K562 (cell line): Measurements from ENCODE around the gene SGIP1. TPM values are rescaled to one million over a fixed set of nuclear protein-coding genes. Genes with fewer than 3 reads are reported as not detected.
A peak's percentile ranks its signal among the peaks of the same experiment; 100 is the strongest.
"Not testable (repeated sequence)": the region's sequence is repeated elsewhere in the genome, so short reads cannot be mapped to it uniquely, and the experiment has no call there.

Source experiments
- ATAC-seq: fragments of 200-7000 bp; cut with Tn5 transposase; 3 replicates; pipeline ENCODE4 v1.9.1; 2020; ENCODE audit warnings: moderate library complexity
- BruUV-seq: library from RNA; stranded (reverse); fragments of 400-500 nt; replicated peaks from 2 replicates; lab custom pipeline; 2021; lab: Mats Ljungman, UMichigan
- CTCF ChIA-PET: fragments of 300-600 bp; formaldehyde crosslinking; extraction: SDS; loops from one replicate; lab custom pipeline; 2021; ENCODE audit warnings: low intra/inter-chr PET ratio; lab: Yijun Ruan, JAX
- POLR2A ChIA-PET: fragments of 300-600, 350-650 bp; sonication (Branson Sonifier 250); formaldehyde crosslinking; extraction: SDS; loops from one replicate; lab custom pipeline; 2021; ENCODE audit warnings: antibody characterized with exemption, inconsistent platforms; lab: Yijun Ruan, JAX
- DNase-seq, 4 experiments: peaks; one replicate each; pipeline versions ENCODE4 v3.0.0 to v3.0.0-alpha.2; 2011 to 2018; ENCODE audit warnings: low spot score in 3 of 4, mixed read lengths in 3 of 4; ENCODE audit errors: extremely low read depth in 1 of 4
- FAIRE-seq: peaks from 2 replicates; lab custom pipeline; 2011; peaks lifted over from hg19 to GRCh38; lab: Jason Lieb, UNC
- H2AFZ ChIP-seq: 2 replicates; pipeline ENCODE4 v1.6.0; 2011; ENCODE audit warnings: low read depth, low read length, control low read depth, inconsistent platforms
- H3K27ac ChIP-seq: fragments of 200-600 bp; 3 replicates; pipeline ENCODE4 v1.8.0; 2011; ENCODE audit warnings: low read depth, mild to moderate bottlenecking, control low read depth, inconsistent platforms, low read length, moderate library complexity, mixed read lengths; ENCODE audit errors: extremely low read depth
- H3K27me3 ChIP-seq, 2 experiments: fragments of 300-600 bp in 1 of 2; 2 replicates in 1 of 2; 3 replicates in 1 of 2; pipeline versions ENCODE4 v1.6.0 to v1.8.0; 2011; ENCODE audit warnings: inconsistent platforms in 2 of 2, low read length in 2 of 2, mild to moderate bottlenecking in 1 of 2, mixed read lengths in 1 of 2, moderate library complexity in 1 of 2; ENCODE audit not compliant: control insufficient read depth in 2 of 2, insufficient read depth in 2 of 2
- H3K36me3 ChIP-seq: fragments of 300-600 bp; 3 replicates; pipeline ENCODE4 v1.8.0; 2011; ENCODE audit warnings: mild to moderate bottlenecking, low read length, inconsistent platforms; ENCODE audit not compliant: control insufficient read depth, insufficient read depth
- H3K4me1 ChIP-seq, 2 experiments: fragments of 200-600 bp in 1 of 2; replicated peaks in 1 of 2; 2 replicates in 1 of 2; 3 replicates in 1 of 2; pipeline versions ENCODE4 v1.5.1 to v1.8.0; 2011; ENCODE audit warnings: inconsistent platforms in 2 of 2, low read length in 2 of 2, mild to moderate bottlenecking in 1 of 2, mixed read lengths in 1 of 2, moderate library complexity in 1 of 2; ENCODE audit not compliant: control insufficient read depth in 2 of 2, insufficient read depth in 2 of 2
- H3K4me2 ChIP-seq: 2 replicates; pipeline ENCODE4 v1.6.1; 2011; ENCODE audit warnings: low read length, control low read depth, inconsistent platforms, mixed read lengths; ENCODE audit not compliant: insufficient read depth
- H3K4me3 ChIP-seq: fragments of 200-600 bp; sonication (generic), shearing (Covaris generic); 2 replicates; pipeline ENCODE4 v1.5.1; 2016; ENCODE audit warnings: control low read depth, inconsistent platforms
- H3K79me2 ChIP-seq: fragments of 200-600 bp; 3 replicates; pipeline ENCODE4 v1.8.0; 2011; ENCODE audit warnings: low read length, inconsistent platforms; ENCODE audit not compliant: control insufficient read depth, insufficient read depth
- H3K9ac ChIP-seq, 2 experiments: 2 replicates each; pipeline versions ENCODE4 v1.6.0 to v1.6.1; 2011; ENCODE audit warnings: low read depth in 2 of 2, low read length in 2 of 2, control low read depth in 1 of 2, inconsistent platforms in 1 of 2, mild to moderate bottlenecking in 1 of 2, mixed read lengths in 1 of 2; ENCODE audit not compliant: insufficient read depth in 1 of 2
- H3K9me1 ChIP-seq: one replicate; pipeline ENCODE4 v1.6.0; 2011; ENCODE audit warnings: inconsistent platforms, mild to moderate bottlenecking, low read length, moderate library complexity; ENCODE audit not compliant: control insufficient read depth, insufficient read depth
- H3K9me3 ChIP-seq: replicated peaks from 2 replicates; pipeline ENCODE4 v1.5.1; 2011; ENCODE audit warnings: low read depth, low read length, inconsistent platforms; ENCODE audit not compliant: control insufficient read depth, insufficient read depth
- H4K20me1 ChIP-seq: replicated peaks from 2 replicates; pipeline ENCODE4 v1.6.1; 2011; ENCODE audit warnings: low read length, inconsistent platforms, mixed read lengths; ENCODE audit not compliant: control insufficient read depth, insufficient read depth
- KDM1A ChIP-seq, 2 experiments: fragments of 450-650 bp; IDR thresholded peaks; 2 replicates each; pipeline ENCODE4 v1.6.1; 2016; ENCODE audit warnings: mild to moderate bottlenecking in 2 of 2
- WGBS: fragments of 100-300 bp; shearing (Covaris generic); methylation state at CpG from one replicate; pipeline ENCODE4 v1.1.6; 2016; ENCODE audit warnings: low coverage, mixed read lengths; ENCODE audit not compliant: insufficient coverage; ENCODE audit errors: missing lambda C conversion rate; 5-methylcytosine and 5-hydroxymethylcytosine counted together
- in situ Hi-C: fragments of 300-500 bp; cut with MboI; formaldehyde crosslinking; loops from 4 replicates; pipeline ENCODE4 v1.15.0; 2018; ENCODE audit warnings: inconsistent platforms, mixed read lengths
- intact Hi-C: fragments of 100-400 bp; cut with micrococcal nuclease; formaldehyde crosslinking; loops from 2 replicates; pipeline ENCODE4 v1.14.2; 2022
- microRNA-seq: library from miRNA; unstranded; fragments of <30 nt; microRNA quantifications from one replicate; pipeline ENCODE4, GENCODE V29; 2018; ENCODE audit warnings: borderline microRNAs expressed
- polyA plus RNA-seq, 8 experiments: library from polyadenylated mRNA; depleted of rRNA in 4 of 8; stranded (reverse) in 5 of 8; unstranded in 3 of 8; fragments of >200 nt; fragmentation: Nextera tagmentation in 2 of 8; fragmentation: Illumina TruSeq in 1 of 8; extraction: Ambion mirVana in 2 of 8; extraction: Trizol in 1 of 8; gene quantifications; 2 replicates each; pipeline versions ENCODE4 v1.2.1 to v1.2.3, GENCODE V29; 2011 to 2014; ENCODE audit warnings: inconsistent platforms in 1 of 8, missing spikeins in 1 of 8
- small RNA-seq: library from RNA; depleted of rRNA; stranded (forward); fragments of <200 nt; gene quantifications from one replicate; pipeline ENCODE3, GENCODE V24; 2014
- total RNA-seq, 7 experiments: library from RNA; depleted of rRNA in 6 of 7; stranded (reverse); fragments of >200 nt in 6 of 7; fragmentation: Illumina TruSeq in 2 of 7; extraction: Trizol in 2 of 7; gene quantifications; 2 replicates each; pipeline versions ENCODE4 v1.2.1 to v1.2.3, GENCODE V29; 2011 to 2021; ENCODE audit warnings: low replicate concordance in 1 of 7

SGIP1 gene
- total and polyA plus RNA-seq, 9 of the 15 experiments (the other 6 are each of a cell fraction or from before 2014, with no cell fraction given), result 0.07 to 0.35 TPM; not detected in 7

- BruUV-seq, H3K27me3 ChIP-seq, H3K36me3 ChIP-seq, DNase-seq, CTCF ChIA-PET, H3K9me3 ChIP-seq, H2AFZ ChIP-seq, in situ Hi-C loops, intact Hi-C loops, POLR2A ChIA-PET, H3K9me1 ChIP-seq, H4K20me1 ChIP-seq, H3K4me3 ChIP-seq, H3K4me1 ChIP-seq, H3K79me2 ChIP-seq, H3K27ac ChIP-seq, ATAC-seq, FAIRE-seq, H3K9ac ChIP-seq, H3K4me2 ChIP-seq: not testable (repeated sequence)
- 0% methylated on average over 1 of the region's 2 CpGs for WGBS
- 0 out of 4 replicates have a peak, but pooled peaks of 1 of the 2 experiments have one; percentile 9 for TF ChIP-seq KDM1A (IDR thresholded peaks at IDR 0.05)
Observed at GRCh38 chr1:66795839-66796238, 261.9 kb downstream of the SGIP1 start.

Small RNAs within 50 kb of the gene (microRNA-seq; reads per million reads assigned to microRNA genes)
- 0.64 reads per million for gene MIR3117

Small RNAs within 50 kb of the gene (small RNA-seq; reads per million reads assigned to genes)
- gene MIR3117, result not detected

Other genes with a start within 250 kb of the SGIP1 start
- not detected in 2 replicates for gene DYNLT5, start 218.3 kb downstream of the SGIP1 start, total RNA-seq (2014; rRNA removed)
- not detected in 2 replicates for gene DYNLT5, start 218.3 kb downstream of the SGIP1 start, total RNA-seq (2014; rRNA removed; fragmentation: Illumina TruSeq; extraction: Trizol)
- gene DYNLT5, start 218.3 kb downstream of the SGIP1 start, total RNA-seq (2015; rRNA removed; fragmentation: Illumina TruSeq; extraction: Trizol), result not detected in 2 replicates
- gene DYNLT5, start 218.3 kb downstream of the SGIP1 start, total RNA-seq (2021), result not detected in 2 replicates
- not detected in 2 replicates for gene DYNLT5, start 218.3 kb downstream of the SGIP1 start, polyA plus RNA-seq (2011; rRNA removed)
- gene DYNLT5, start 218.3 kb downstream of the SGIP1 start, polyA plus RNA-seq (2014; fragmentation: Illumina TruSeq; extraction: Trizol), result not detected in 2 replicates
- not detected for gene DYNLT5, start 218.3 kb downstream of the SGIP1 start, polyA plus RNA-seq (2014; fragmentation: Nextera tagmentation; extraction: Ambion mirVana)
- gene DYNLT5, start 218.3 kb downstream of the SGIP1 start, polyA plus RNA-seq (2014; rRNA removed), result not detected in 2 replicates